Activated CD8-positive, alpha-beta T cell treated with anti-CD3 and anti-CD28 coated beads for 36 hours (primary cell): ENCODE data around the gene YWHAE. TPM values are rescaled to one million over a fixed set of nuclear protein-coding genes. Genes with fewer than 3 reads are reported as not detected.
"Not testable (repeated sequence)": the region's sequence is repeated elsewhere in the genome, so short reads cannot be mapped to it uniquely, and the experiment has no call there.

Experiments
- ATAC-seq: fragments of 200-7000 bp; cut with Tn5 transposase; one replicate; pipeline ENCODE4 v1.10.0; 2021; ENCODE audit warnings: mild to moderate bottlenecking, moderate library complexity
- CTCF ChIA-PET: fragments of 350-600 bp; sonication (Branson Sonifier 250); formaldehyde crosslinking; loops from one replicate; lab custom pipeline; 2021; ENCODE audit warnings: antibody characterized with exemption; lab: Charles Lee
- POLR2A ChIA-PET: fragments of 350-600 bp; sonication (Branson Sonifier 250); formaldehyde crosslinking; loops from one replicate; lab custom pipeline; 2021; ENCODE audit warnings: antibody characterized with exemption; lab: Charles Lee
- DNase-seq: peaks from one replicate; pipeline ENCODE4 v3.0.0-alpha.2; 2020
- H3K27ac Mint-ChIP-seq: one replicate; pipeline ENCODE4 v1.8.0; 2021; ENCODE audit warnings: mild to moderate bottlenecking, mixed read lengths
- H3K27me3 Mint-ChIP-seq: one replicate; pipeline ENCODE4 v1.8.0; 2021; ENCODE audit warnings: mixed read lengths
- H3K36me3 Mint-ChIP-seq: one replicate; pipeline ENCODE4 v1.8.0; 2021; ENCODE audit warnings: low read depth, mixed read lengths
- H3K4me1 Mint-ChIP-seq: one replicate; pipeline ENCODE4 v1.8.0; 2021; ENCODE audit warnings: low read depth, mixed read lengths
- H3K4me3 Mint-ChIP-seq: one replicate; pipeline ENCODE4 v1.8.0; 2021; ENCODE audit warnings: mild to moderate bottlenecking, moderate library complexity, mixed read lengths
- H3K9me3 Mint-ChIP-seq: one replicate; pipeline ENCODE4 v1.8.0; 2021; ENCODE audit warnings: mixed read lengths
- CTCF ChIP-seq: fragments of 200-600 bp; IDR thresholded peaks from one replicate; pipeline ENCODE4 v1.8.0; 2022; ENCODE audit warnings: antibody characterized with exemption, mild to moderate bottlenecking
- intact Hi-C: fragments of 100-400 bp; cut with micrococcal nuclease; formaldehyde crosslinking; loops from one replicate; pipeline ENCODE4 v1.10.0; 2022
- total RNA-seq, 2 experiments: library from RNA; stranded (reverse); gene quantifications; one replicate each; pipeline ENCODE4 v1.2.3, GENCODE V29; 2021

YWHAE gene
- total RNA-seq, 2 experiments from 2014 or later = 425 to 440 TPM

- no peak for ATAC-seq
- no peaks in the 10 kb centered on the region for H3K27me3 Mint-ChIP-seq
- TF ChIP-seq CTCF = no peak
- H3K36me3 Mint-ChIP-seq = peaks cover 17% of the 10 kb centered on the region
- no peaks in the 10 kb centered on the region for H3K9me3 Mint-ChIP-seq
- CTCF ChIA-PET = interaction anchor here (1.0 kb wide), 1 partner anchor 94 kb away, joined by 6 read pairs; no protein-coding TSS in a partner anchor
- peak overlapping the region; percentile 47 for H3K27ac Mint-ChIP-seq
- no peak overlapping the region for H3K4me3 Mint-ChIP-seq
- no peak for DNase-seq
- POLR2A ChIA-PET = no interaction called here
- intact Hi-C loops = no loop called here
- peaks cover 14% of the 10 kb centered on the region for H3K4me1 Mint-ChIP-seq
These were observed 21.0 kb upstream of the YWHAE start for GRCh38 chr17:1420981-1421380.

GRCh38 chr17:1420163-1420562 lies 20.1 kb upstream of the YWHAE start:
- Mint-ChIP-seq H3K9me3 (no peaks in the 10 kb centered on the region), H3K4me1 (peaks cover 14% of the 10 kb centered on the region), H3K27ac (no peak overlapping the region), H3K36me3 (peaks cover 17% of the 10 kb centered on the region), H3K4me3 (no peak overlapping the region), H3K27me3 (no peaks in the 10 kb centered on the region)
- CTCF ChIA-PET = interaction anchor here (1.0 kb wide), 1 partner anchor 95 kb away, joined by 6 read pairs; no protein-coding TSS in a partner anchor
- DNase-seq (no peak), ATAC-seq (no peak)
- no peak for TF ChIP-seq CTCF
- intact Hi-C loops = no loop called here
- POLR2A ChIA-PET = interaction anchor here (0.6 kb wide), 1 partner anchor 23 kb away, joined by 3 read pairs; no protein-coding TSS in a partner anchor

GRCh38 chr17:1418476-1418875 lies 18.5 kb upstream of the YWHAE start:
- H3K4me1 Mint-ChIP-seq, POLR2A ChIA-PET, H3K9me3 Mint-ChIP-seq, DNase-seq, intact Hi-C loops, H3K27ac Mint-ChIP-seq, H3K27me3 Mint-ChIP-seq, H3K4me3 Mint-ChIP-seq, ATAC-seq: not testable (repeated sequence)
- CTCF ChIA-PET = interaction anchor here (1.4 kb wide), 1 partner anchor 115 kb away, joined by 3 read pairs; no protein-coding TSS in a partner anchor
- H3K36me3 Mint-ChIP-seq = peaks cover 12% of the 10 kb centered on the region

- H3K9me3 Mint-ChIP-seq = no peaks in the 10 kb centered on the region
- no peak overlapping the region for H3K4me3 Mint-ChIP-seq
- peaks cover 1% of the 10 kb centered on the region for H3K36me3 Mint-ChIP-seq
- H3K4me1 Mint-ChIP-seq = no peaks in the 10 kb centered on the region
- intact Hi-C loops = no loop called here
- H3K27ac Mint-ChIP-seq = no peak overlapping the region
- ATAC-seq = no peak
- DNase-seq = no peak
- H3K27me3 Mint-ChIP-seq = no peaks in the 10 kb centered on the region
- ChIA-PET POLR2A (interaction anchor here (1.1 kb wide), 1 partner anchor 15 kb away, joined by 4 read pairs; no protein-coding TSS in a partner anchor), CTCF (no interaction called here)
- TF ChIP-seq CTCF = no peak
These were observed 16.4 kb upstream of the YWHAE start for GRCh38 chr17:1416414-1416813.

GRCh38 chr17:1414634-1415033 lies 14.6 kb upstream of the YWHAE start:
- ATAC-seq = no peak
- H3K4me1 Mint-ChIP-seq = no peaks in the 10 kb centered on the region
- TF ChIP-seq CTCF = no peak
- H3K36me3 Mint-ChIP-seq = no peaks in the 10 kb centered on the region
- no peaks in the 10 kb centered on the region for H3K27me3 Mint-ChIP-seq
- no peak overlapping the region for H3K27ac Mint-ChIP-seq
- ChIA-PET POLR2A (interaction anchor here (0.7 to 1.0 kb wide), 2 partner anchors 34 to 47 kb away, joined by 3 read pairs; no protein-coding TSS in a partner anchor), CTCF (interaction anchor here (3.1 kb wide), 1 partner anchor 49 kb away, joined by 12 read pairs; no protein-coding TSS in a partner anchor)
- intact Hi-C loops = no loop called here
- DNase-seq = no peak
- H3K9me3 Mint-ChIP-seq = no peaks in the 10 kb centered on the region
- H3K4me3 Mint-ChIP-seq = no peak overlapping the region
